ENCODE results near the gene PTDSS2. TPM values are rescaled to one million over a fixed set of nuclear protein-coding genes. Genes with fewer than 3 reads are reported as not detected.

The PTDSS2 gene
- total and polyA plus RNA-seq, 4 donors, result 10.1 to 47.6 (median 26.7) TPM

- peak in 1 of 2 donors; percentile 45 for DNase-seq
Measured at GRCh38 chr11:413120-414081, 36.7 kb upstream of the PTDSS2 start.

GRCh38 chr11:414318-414857 is 35.7 kb upstream of the PTDSS2 start:
- intact Hi-C loops (cut with DNase I), result no loop called here
- Histone ChIP-seq H3K36me3 (ENCODE audit: control insufficient read depth in 1 of 2, insufficient read depth in 2 of 2, low read length in 1 of 2) (no peaks in the 10 kb centered on the region), H3K27ac (ENCODE audit: low read depth in 1 of 2, low read length in 2 of 2) (no peak overlapping the region), H3K9me3 (ENCODE audit: control insufficient read depth, low read length) (no peaks in the 10 kb centered on the region), H3K4me1 (ENCODE audit: control insufficient read depth in 1 of 2, insufficient read depth in 2 of 2, low read length in 2 of 2) (no peaks in the 10 kb centered on the region), H3K27me3 (ENCODE audit: control insufficient read depth in 1 of 2, insufficient read depth in 2 of 2, low read length in 1 of 2) (no peaks in the 10 kb centered on the region), H3K4me3 (ENCODE audit: low read length in 2 of 2) (no peak overlapping the region)
- WGBS, 2 donors, result 69 to 73% methylated on average over 9 of the region's 9 CpGs
- ATAC-seq (ENCODE audit: low FRiP score), result peak; percentile 27
- peak in 1 of 2 donors; percentile 35 for DNase-seq

More at GRCh38 chr11:413120-414081, 36.7 kb upstream of the PTDSS2 start:
- H3K4me1 ChIP-seq (ENCODE audit: control insufficient read depth in 1 of 2, insufficient read depth in 2 of 2, low read length in 2 of 2), result no peaks in the 10 kb centered on the region
- no peak overlapping the region for H3K27ac ChIP-seq (ENCODE audit: low read depth in 1 of 2, low read length in 2 of 2)
- intact Hi-C loops (cut with DNase I), result no loop called here
- H3K4me3 ChIP-seq (ENCODE audit: low read length in 2 of 2), result no peak overlapping the region
- H3K27me3 ChIP-seq (ENCODE audit: control insufficient read depth in 1 of 2, insufficient read depth in 2 of 2, low read length in 1 of 2), result no peaks in the 10 kb centered on the region
- H3K9me3 ChIP-seq (ENCODE audit: control insufficient read depth, low read length), result no peaks in the 10 kb centered on the region
- no peak for ATAC-seq (ENCODE audit: low FRiP score)
- no peaks in the 10 kb centered on the region for H3K36me3 ChIP-seq (ENCODE audit: control insufficient read depth in 1 of 2, insufficient read depth in 2 of 2, low read length in 1 of 2)
- WGBS, 2 donors, result 40 to 47% methylated on average over 11 to 13 of the region's 14 CpGs

- Histone ChIP-seq H3K9me3 (ENCODE audit: control insufficient read depth, low read length) (no peaks in the 10 kb centered on the region), H3K36me3 (ENCODE audit: control insufficient read depth in 1 of 2, insufficient read depth in 2 of 2, low read length in 1 of 2) (no peaks in the 10 kb centered on the region), H3K27me3 (ENCODE audit: control insufficient read depth in 1 of 2, insufficient read depth in 2 of 2, low read length in 1 of 2) (no peaks in the 10 kb centered on the region), H3K27ac (ENCODE audit: low read depth in 1 of 2, low read length in 2 of 2) (no peak overlapping the region), H3K4me3 (ENCODE audit: low read length in 2 of 2) (no peak overlapping the region), H3K4me1 (ENCODE audit: control insufficient read depth in 1 of 2, insufficient read depth in 2 of 2, low read length in 2 of 2) (no peaks in the 10 kb centered on the region)
- 66 to 73% methylated on average over 5 of the region's 5 CpGs for WGBS, 2 donors
- ATAC-seq (ENCODE audit: low FRiP score) (no peak), DNase-seq (peak in 1 of 2 donors; percentile 36)
- intact Hi-C loops (cut with DNase I), result no loop called here
Measured at GRCh38 chr11:415640-416041, 34.4 kb upstream of the PTDSS2 start.

GRCh38 chr11:416051-416756 is 33.9 kb upstream of the PTDSS2 start:
- Histone ChIP-seq H3K4me3 (ENCODE audit: low read length in 2 of 2) (no peak overlapping the region), H3K27ac (ENCODE audit: low read depth in 1 of 2, low read length in 2 of 2) (no peak overlapping the region), H3K9me3 (ENCODE audit: control insufficient read depth, low read length) (no peaks in the 10 kb centered on the region), H3K27me3 (ENCODE audit: control insufficient read depth in 1 of 2, insufficient read depth in 2 of 2, low read length in 1 of 2) (no peaks in the 10 kb centered on the region), H3K36me3 (ENCODE audit: control insufficient read depth in 1 of 2, insufficient read depth in 2 of 2, low read length in 1 of 2) (no peaks in the 10 kb centered on the region), H3K4me1 (ENCODE audit: control insufficient read depth in 1 of 2, insufficient read depth in 2 of 2, low read length in 2 of 2) (no peaks in the 10 kb centered on the region)
- ATAC-seq (ENCODE audit: low FRiP score) (no peak), DNase-seq (peak in 1 of 2 donors; percentile 45)
- WGBS, 2 donors, result 12 to 13% methylated on average over 40 to 45 of the region's 45 CpGs
- intact Hi-C loops (cut with DNase I), result no loop called here

GRCh38 chr11:416757-417621 is 33.1 kb upstream of the PTDSS2 start:
- intact Hi-C loops (cut with DNase I), result no loop called here
- no peak overlapping the region for H3K27ac ChIP-seq (ENCODE audit: low read depth in 1 of 2, low read length in 2 of 2)
- no peak overlapping the region for H3K4me3 ChIP-seq (ENCODE audit: low read length in 2 of 2)
- no peaks in the 10 kb centered on the region for H3K36me3 ChIP-seq (ENCODE audit: control insufficient read depth in 1 of 2, insufficient read depth in 2 of 2, low read length in 1 of 2)
- no peaks in the 10 kb centered on the region for H3K4me1 ChIP-seq (ENCODE audit: control insufficient read depth in 1 of 2, insufficient read depth in 2 of 2, low read length in 2 of 2)
- ATAC-seq (ENCODE audit: low FRiP score) (peak; percentile 26), DNase-seq (peak in 1 of 2 donors; percentile 64)
- H3K9me3 ChIP-seq (ENCODE audit: control insufficient read depth, low read length), result no peaks in the 10 kb centered on the region
- WGBS, 2 donors, result 0 to 1% methylated on average over 54 to 97 of the region's 97 CpGs
- H3K27me3 ChIP-seq (ENCODE audit: control insufficient read depth in 1 of 2, insufficient read depth in 2 of 2, low read length in 1 of 2), result no peaks in the 10 kb centered on the region

GRCh38 chr11:417652-418342 is 32.3 kb upstream of the PTDSS2 start:
- ATAC-seq (ENCODE audit: low FRiP score) (no peak), DNase-seq (peak in 1 of 2 donors; percentile 41)
- WGBS, 2 donors, result 51 to 53% methylated on average over 19 of the region's 19 CpGs
- Histone ChIP-seq H3K4me3 (ENCODE audit: low read length in 2 of 2) (no peak overlapping the region), H3K9me3 (ENCODE audit: control insufficient read depth, low read length) (no peaks in the 10 kb centered on the region), H3K36me3 (ENCODE audit: control insufficient read depth in 1 of 2, insufficient read depth in 2 of 2, low read length in 1 of 2) (no peaks in the 10 kb centered on the region), H3K27me3 (ENCODE audit: control insufficient read depth in 1 of 2, insufficient read depth in 2 of 2, low read length in 1 of 2) (no peaks in the 10 kb centered on the region), H3K27ac (ENCODE audit: low read depth in 1 of 2, low read length in 2 of 2) (no peak overlapping the region), H3K4me1 (ENCODE audit: control insufficient read depth in 1 of 2, insufficient read depth in 2 of 2, low read length in 2 of 2) (no peaks in the 10 kb centered on the region)
- intact Hi-C loops (cut with DNase I), result no loop called here

- peak in 1 of 2 donors; percentile 40 for DNase-seq
- ATAC-seq (ENCODE audit: low FRiP score), result no peak
- Histone ChIP-seq H3K27ac (ENCODE audit: low read depth in 1 of 2, low read length in 2 of 2) (no peak overlapping the region), H3K9me3 (ENCODE audit: control insufficient read depth, low read length) (no peaks in the 10 kb centered on the region), H3K27me3 (ENCODE audit: control insufficient read depth in 1 of 2, insufficient read depth in 2 of 2, low read length in 1 of 2) (no peaks in the 10 kb centered on the region), H3K4me1 (ENCODE audit: control insufficient read depth in 1 of 2, insufficient read depth in 2 of 2, low read length in 2 of 2) (no peaks in the 10 kb centered on the region), H3K4me3 (ENCODE audit: low read length in 2 of 2) (no peak overlapping the region), H3K36me3 (ENCODE audit: control insufficient read depth in 1 of 2, insufficient read depth in 2 of 2, low read length in 1 of 2) (no peaks in the 10 kb centered on the region)
- intact Hi-C loops (cut with DNase I), result no loop called here
- WGBS, 2 donors, result 86 to 90% methylated on average over 30 of the region's 30 CpGs
Measured at GRCh38 chr11:418343-419247, 31.5 kb upstream of the PTDSS2 start.

Measured in aorta (tissue), 5 donors.